Measurements from ENCODE around the gene NR1H2. TPM values are rescaled to one million over a fixed set of nuclear protein-coding genes. Genes with fewer than 3 reads are reported as not detected.

The NR1H2 gene
- polyA plus RNA-seq, 3 donors = 77.1 to 111 (median 78.9) TPM

DNA sequence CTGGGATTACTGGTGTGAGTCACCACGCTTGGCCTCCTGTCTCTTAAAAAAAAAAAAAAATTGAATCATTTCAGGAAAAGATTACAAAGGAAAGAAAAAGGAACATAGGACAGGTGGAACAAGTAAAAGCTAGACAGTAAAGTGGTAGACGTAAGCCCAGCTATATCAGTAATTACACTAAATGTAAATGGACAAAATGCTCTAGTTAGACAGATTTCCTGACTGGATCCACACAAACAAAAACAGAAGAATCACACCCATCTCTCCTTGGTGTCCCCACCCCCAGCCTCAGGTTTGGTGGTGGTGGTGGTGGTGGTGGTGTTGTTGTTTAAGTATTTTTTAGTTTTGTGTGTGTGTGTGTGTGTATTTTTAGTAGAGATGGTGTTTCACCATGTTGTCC is 36.2 kb downstream of the NR1H2 start:
- H3K36me3 Mint-ChIP-seq = peaks cover 19 to 33% of the 10 kb centered on the region in 2 donors
- H4K20me1 ChIP-seq (ENCODE audit: insufficient read depth, low read length) = no peaks in the 10 kb centered on the region
- no peak overlapping the region for H3K27ac ChIP-seq (ENCODE audit: low read depth in 1 of 2, low read length in 2 of 2)
- H3K9me3 ChIP-seq (replicated peaks in 1 of 2; ENCODE audit: control insufficient read depth in 1 of 2, insufficient read depth in 1 of 2, low read length in 2 of 2) = peaks cover 0 to 4% of the 10 kb centered on the region in 2 donors
- H3K9ac ChIP-seq (ENCODE audit: insufficient read depth, low read length, poor library complexity, severe bottlenecking) = no peak overlapping the region
- H3K9me3 Mint-ChIP-seq = peaks cover 0 to 6% (median 0%) of the 10 kb centered on the region in 7 donors
- no peaks in the 10 kb centered on the region for H3K27me3 ChIP-seq (ENCODE audit: control insufficient read depth in 2 of 2, insufficient read depth in 2 of 2, low read length in 2 of 2)
- TF ChIP-seq CTCF (IDR thresholded peaks at IDR 0.05) = no peak
- DNase-seq = no peak
- no peaks in the 10 kb centered on the region for H3K79me2 ChIP-seq (ENCODE audit: insufficient read depth, low read length)
- no peak overlapping the region for H3K4me3 ChIP-seq (replicated peaks in 1 of 3; ENCODE audit: low read depth in 2 of 3, low read length in 3 of 3)
- H3K4me3 Mint-ChIP-seq = no peak overlapping the region
- no peak overlapping the region for H2AFZ ChIP-seq (ENCODE audit: insufficient read depth, low read depth, low read length, poor library complexity, severe bottlenecking)
- peaks cover 16% of the 10 kb centered on the region for H3K4me1 Mint-ChIP-seq
- H3K4me2 ChIP-seq (replicated peaks; ENCODE audit: extremely low read depth, low read length, poor library complexity, severe bottlenecking) = no peak overlapping the region
- H3K27me3 Mint-ChIP-seq (ENCODE audit: low read depth in 3 of 3) = peaks cover 0 to 3% (median 0%) of the 10 kb centered on the region in 3 donors
- H3K4me1 ChIP-seq (ENCODE audit: control insufficient read depth in 1 of 2, insufficient read depth in 2 of 2, low read length in 2 of 2) = peaks cover 25 to 30% of the 10 kb centered on the region in 2 donors
- intact Hi-C loops (cut with micrococcal nuclease) = loop anchor here in 1 of 2 donors (5.0 kb wide), 1 partner anchor 45 kb away; the partner anchor contains the start of gene NAPSA
- peaks cover 19 to 25% of the 10 kb centered on the region in 2 donors for H3K36me3 ChIP-seq (replicated peaks in 1 of 2; ENCODE audit: control insufficient read depth in 1 of 2, insufficient read depth in 2 of 2, low read length in 2 of 2)
- WGBS (ENCODE audit: insufficient coverage) = no CpG with 5 or more reads among the region's 2 CpGs
- H3K27ac Mint-ChIP-seq = peak overlapping the region in 3 of 7 donors; percentile 36 to 75 (median 65)

DNA sequence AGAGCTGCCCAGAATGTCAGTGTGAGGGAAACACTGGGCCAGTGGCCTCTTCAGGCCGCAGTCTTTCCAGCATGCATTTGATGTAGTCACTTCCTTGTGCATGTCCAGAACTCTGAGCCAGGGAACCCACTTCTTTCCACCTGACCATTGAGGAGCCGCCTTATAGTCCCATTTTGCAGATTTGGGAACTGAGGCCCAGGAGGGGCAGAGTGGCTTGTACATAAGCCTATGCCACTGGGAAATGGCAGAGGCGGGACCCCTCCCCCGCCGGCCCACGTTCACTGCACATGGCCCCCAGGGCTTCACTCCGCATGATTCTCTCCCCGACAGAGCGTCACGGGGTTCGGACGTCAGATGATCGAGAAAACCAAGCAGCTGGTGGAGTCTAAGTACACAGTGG is 36.8 kb downstream of the NR1H2 start:
- H3K4me1 Mint-ChIP-seq = peaks cover 16% of the 10 kb centered on the region
- Histone ChIP-seq H3K4me1 (ENCODE audit: control insufficient read depth in 1 of 2, insufficient read depth in 2 of 2, low read length in 2 of 2) (peaks cover 27 to 34% of the 10 kb centered on the region in 2 donors), H3K4me2 (replicated peaks; ENCODE audit: extremely low read depth, low read length, poor library complexity, severe bottlenecking) (no peak overlapping the region), H3K9ac (ENCODE audit: insufficient read depth, low read length, poor library complexity, severe bottlenecking) (no peak overlapping the region), H3K27me3 (ENCODE audit: control insufficient read depth in 2 of 2, insufficient read depth in 2 of 2, low read length in 2 of 2) (no peaks in the 10 kb centered on the region), H2AFZ (ENCODE audit: insufficient read depth, low read depth, low read length, poor library complexity, severe bottlenecking) (no peak overlapping the region), H3K27ac (ENCODE audit: low read depth in 1 of 2, low read length in 2 of 2) (no peak overlapping the region), H3K36me3 (replicated peaks in 1 of 2; ENCODE audit: control insufficient read depth in 1 of 2, insufficient read depth in 2 of 2, low read length in 2 of 2) (peaks cover 19 to 25% of the 10 kb centered on the region in 2 donors), H3K79me2 (ENCODE audit: insufficient read depth, low read length) (no peaks in the 10 kb centered on the region), H4K20me1 (ENCODE audit: insufficient read depth, low read length) (no peaks in the 10 kb centered on the region), H3K9me3 (replicated peaks in 1 of 2; ENCODE audit: control insufficient read depth in 1 of 2, insufficient read depth in 1 of 2, low read length in 2 of 2) (peaks cover 0 to 4% of the 10 kb centered on the region in 2 donors), H3K4me3 (replicated peaks in 1 of 3; ENCODE audit: low read depth in 2 of 3, low read length in 3 of 3) (no peak overlapping the region)
- intact Hi-C loops (cut with micrococcal nuclease) = loop anchor here in 1 of 2 donors (5.0 kb wide), 1 partner anchor 46 kb away; the partner anchor contains the start of gene NAPSA
- peak overlapping the region in 3 of 7 donors; percentile 16 to 65 (median 42) for H3K27ac Mint-ChIP-seq
- H3K36me3 Mint-ChIP-seq = peaks cover 19 to 33% of the 10 kb centered on the region in 2 donors
- 96% methylated on average over 13 of the region's 13 CpGs for WGBS (ENCODE audit: insufficient coverage)
- H3K9me3 Mint-ChIP-seq = peaks cover 0 to 6% (median 0%) of the 10 kb centered on the region in 7 donors
- no peak for TF ChIP-seq CTCF (IDR thresholded peaks at IDR 0.05)
- no peak for DNase-seq
- H3K4me3 Mint-ChIP-seq = no peak overlapping the region
- peaks cover 0 to 3% (median 0%) of the 10 kb centered on the region in 3 donors for H3K27me3 Mint-ChIP-seq (ENCODE audit: low read depth in 3 of 3)

All from CD14-positive monocyte (primary cell).